Neural crest cell (in vitro differentiated cells): ENCODE data around the gene SRPX2. TPM values are rescaled to one million over a fixed set of nuclear protein-coding genes. Genes with fewer than 3 reads are reported as not detected.

ENCODE experiments used
- DNase-seq: peaks from one replicate; pipeline ENCODE4 v3.0.0; 2021; ENCODE audit warnings: low read depth, mixed read lengths, low spot score
- H3K27ac Mint-ChIP-seq: one replicate; pipeline ENCODE4 v1.8.0; 2021; ENCODE audit warnings: mild to moderate bottlenecking, mixed read lengths; ENCODE audit not compliant: unreplicated experiment
- H3K27me3 Mint-ChIP-seq: 2 replicates; pipeline ENCODE4 v1.8.0; 2021; ENCODE audit warnings: low read depth, mild to moderate bottlenecking, mixed read lengths
- H3K36me3 Mint-ChIP-seq: 2 replicates; pipeline ENCODE4 v1.8.0; 2021; ENCODE audit warnings: low read depth, mild to moderate bottlenecking, mixed read lengths
- H3K4me1 Mint-ChIP-seq: 2 replicates; pipeline ENCODE4 v1.8.0; 2021; ENCODE audit warnings: mixed read lengths
- H3K4me3 Mint-ChIP-seq: one replicate; pipeline ENCODE4 v1.8.0; 2021; ENCODE audit warnings: mild to moderate bottlenecking, mixed read lengths
- H3K9me3 Mint-ChIP-seq: 2 replicates; pipeline ENCODE4 v1.8.0; 2021; ENCODE audit warnings: mixed read lengths
- CTCF ChIP-seq: fragments of 200-600 bp; sonication (generic); conservative IDR thresholded peaks from 2 replicates; pipeline ENCODE4 v1.5.0; 2021; ENCODE audit warnings: antibody characterized with exemption, mild to moderate bottlenecking
- total RNA-seq: library from RNA; stranded (reverse); gene quantifications from 2 replicates; pipeline ENCODE4 v1.2.1, GENCODE V29; 2021

Gene SRPX2
- total RNA-seq, 1 donor from 2014 or later: 0.35 TPM

- Mint-ChIP-seq H3K9me3 (no peaks in the 10 kb centered on the region), H3K36me3 (no peaks in the 10 kb centered on the region), H3K4me1 (no peaks in the 10 kb centered on the region), H3K27ac (no peak overlapping the region), H3K4me3 (no peak overlapping the region), H3K27me3 (no peaks in the 10 kb centered on the region)
- no peak for DNase-seq
- no peak for TF ChIP-seq CTCF
Measured at GRCh38 chrX:100682939-100683338, 38.9 kb downstream of the SRPX2 start.

- H3K27me3 Mint-ChIP-seq: no peaks in the 10 kb centered on the region
- no peaks in the 10 kb centered on the region for H3K9me3 Mint-ChIP-seq
- no peaks in the 10 kb centered on the region for H3K4me1 Mint-ChIP-seq
- DNase-seq: peak; percentile 67
- peak; percentile 88 for TF ChIP-seq CTCF
- no peak overlapping the region for H3K4me3 Mint-ChIP-seq
- H3K36me3 Mint-ChIP-seq: no peaks in the 10 kb centered on the region
- H3K27ac Mint-ChIP-seq: no peak overlapping the region
Measured at GRCh38 chrX:100685284-100685996, 41.4 kb downstream of the SRPX2 start.

GRCh38 chrX:100685997-100686305, 42.0 kb downstream of the SRPX2 start:
- Mint-ChIP-seq H3K27ac (no peak overlapping the region), H3K27me3 (no peaks in the 10 kb centered on the region), H3K4me1 (no peaks in the 10 kb centered on the region), H3K9me3 (no peaks in the 10 kb centered on the region), H3K36me3 (no peaks in the 10 kb centered on the region), H3K4me3 (no peak overlapping the region)
- no peak for TF ChIP-seq CTCF
- DNase-seq: no peak

- H3K4me1 Mint-ChIP-seq: no peaks in the 10 kb centered on the region
- no peak overlapping the region for H3K4me3 Mint-ChIP-seq
- DNase-seq: no peak
- no peaks in the 10 kb centered on the region for H3K9me3 Mint-ChIP-seq
- no peaks in the 10 kb centered on the region for H3K36me3 Mint-ChIP-seq
- H3K27ac Mint-ChIP-seq: no peak overlapping the region
- no peak for TF ChIP-seq CTCF
- H3K27me3 Mint-ChIP-seq: no peaks in the 10 kb centered on the region
Measured at GRCh38 chrX:100687128-100687527, 43.1 kb downstream of the SRPX2 start.

- no peak overlapping the region for H3K27ac Mint-ChIP-seq
- H3K27me3 Mint-ChIP-seq: no peaks in the 10 kb centered on the region
- no peak for DNase-seq
- no peaks in the 10 kb centered on the region for H3K36me3 Mint-ChIP-seq
- H3K9me3 Mint-ChIP-seq: no peaks in the 10 kb centered on the region
- H3K4me3 Mint-ChIP-seq: no peak overlapping the region
- no peak for TF ChIP-seq CTCF
- H3K4me1 Mint-ChIP-seq: no peaks in the 10 kb centered on the region
Measured at GRCh38 chrX:100687546-100687945, 43.5 kb downstream of the SRPX2 start.
